Neuronal stem cell (in vitro differentiated cells): ENCODE results near the gene DNM3.
"Not testable (repeated sequence)": the region's sequence is repeated elsewhere in the genome, so short reads cannot be mapped to it uniquely, and the experiment has no call there.

ENCODE experiments used
- DNase-seq: peaks from one replicate; pipeline ENCODE4 v3.0.0-alpha.2; 2013; ENCODE audit warnings: low spot score
- H2AFZ ChIP-seq: one replicate; pipeline ENCODE4 v1.6.1; 2013; ENCODE audit warnings: mild to moderate bottlenecking, low read length, inconsistent platforms
- H2AK5ac ChIP-seq: 2 replicates; pipeline ENCODE4 v1.6.1; 2013; ENCODE audit warnings: low read depth, mild to moderate bottlenecking, inconsistent platforms, low read length, moderate library complexity, mixed read lengths
- H2BK120ac ChIP-seq: 2 replicates; pipeline ENCODE4 v1.6.1; 2013; ENCODE audit warnings: low read depth, mild to moderate bottlenecking, inconsistent platforms, low read length, moderate library complexity, mixed read lengths
- H2BK12ac ChIP-seq: one replicate; pipeline ENCODE4 v1.6.1; 2013; ENCODE audit warnings: low read length, inconsistent platforms
- H2BK15ac ChIP-seq: 2 replicates; pipeline ENCODE4 v1.6.1; 2013; ENCODE audit warnings: mild to moderate bottlenecking, low read length, inconsistent platforms, mixed read lengths
- H2BK5ac ChIP-seq: one replicate; pipeline ENCODE4 v1.6.1; 2013; ENCODE audit warnings: inconsistent platforms, mild to moderate bottlenecking, low read length, moderate library complexity
- H3K14ac ChIP-seq: one replicate; pipeline ENCODE4 v1.6.1; 2013; ENCODE audit warnings: low read length, inconsistent platforms
- H3K18ac ChIP-seq: 2 replicates; pipeline ENCODE4 v1.6.1; 2013; ENCODE audit warnings: low read length, inconsistent platforms
- H3K23ac ChIP-seq: 2 replicates; pipeline ENCODE4 v1.6.1; 2013; ENCODE audit warnings: low read depth, mild to moderate bottlenecking, mixed read lengths, low read length, inconsistent platforms; ENCODE audit not compliant: poor library complexity
- H3K27ac ChIP-seq: replicated peaks from 3 replicates; pipeline ENCODE4 v1.5.1; 2013; ENCODE audit warnings: low read length, inconsistent platforms
- H3K27me3 ChIP-seq, 3 experiments: 2 replicates each; pipeline ENCODE4 v1.6.1; 2013; ENCODE audit warnings: low read length in 3 of 3, mild to moderate bottlenecking in 2 of 3, inconsistent platforms in 1 of 3, low read depth in 1 of 3, mixed read lengths in 1 of 3, moderate library complexity in 1 of 3; ENCODE audit not compliant: control insufficient read depth in 3 of 3, insufficient read depth in 3 of 3
- H3K36me3 ChIP-seq, 2 donors: replicated peaks in 1 of 2; 2 replicates each; pipeline ENCODE4 v1.6.1; 2013; ENCODE audit warnings: low read length in 2 of 2; ENCODE audit not compliant: control insufficient read depth in 2 of 2, insufficient read depth in 2 of 2
- H3K4ac ChIP-seq: 2 replicates; pipeline ENCODE4 v1.6.1; 2013; ENCODE audit warnings: inconsistent platforms, mild to moderate bottlenecking, low read length, moderate library complexity
- H3K4me1 ChIP-seq, 2 donors: 1 replicate in 1 of 2; 2 replicates in 1 of 2; pipeline ENCODE4 v1.6.1; 2013; ENCODE audit warnings: low read length in 2 of 2, low read depth in 1 of 2; ENCODE audit not compliant: control insufficient read depth in 2 of 2, insufficient read depth in 1 of 2
- H3K4me2 ChIP-seq: one replicate; pipeline ENCODE4 v1.6.1; 2013; ENCODE audit warnings: mild to moderate bottlenecking, low read length, inconsistent platforms; ENCODE audit not compliant: insufficient read depth, poor library complexity, severe bottlenecking
- H3K4me3 ChIP-seq, 2 donors: 2 replicates each; pipeline ENCODE4 v1.5.1; 2013; ENCODE audit warnings: low read length in 2 of 2, mild to moderate bottlenecking in 2 of 2, inconsistent platforms in 1 of 2, moderate library complexity in 1 of 2
- H3K79me1 ChIP-seq: one replicate; pipeline ENCODE4 v1.6.1; 2013; ENCODE audit warnings: low read depth, mild to moderate bottlenecking, inconsistent platforms, low read length, moderate library complexity
- H3K9ac ChIP-seq: one replicate; pipeline ENCODE4 v1.6.1; 2013; ENCODE audit warnings: mild to moderate bottlenecking, low read depth, low read length, inconsistent platforms; ENCODE audit not compliant: poor library complexity
- H3K9me3 ChIP-seq, 2 donors: replicated peaks in 1 of 2; 2 replicates each; pipeline versions ENCODE3 to v1.6.1; 2013; ENCODE audit warnings: low read length in 2 of 2, mild to moderate bottlenecking in 2 of 2, inconsistent platforms in 1 of 2, low read depth in 1 of 2, mixed read lengths in 1 of 2, moderate library complexity in 1 of 2; ENCODE audit not compliant: control insufficient read depth in 2 of 2, insufficient read depth in 1 of 2
- H4K8ac ChIP-seq: one replicate; pipeline ENCODE4 v1.6.1; 2013; ENCODE audit warnings: low read depth, mild to moderate bottlenecking, inconsistent platforms, low read length, moderate library complexity
- H4K91ac ChIP-seq: one replicate; pipeline ENCODE4 v1.6.1; 2013; ENCODE audit warnings: low read length, low read depth, mild to moderate bottlenecking, inconsistent platforms; ENCODE audit not compliant: poor library complexity
- WGBS, 2 donors: extraction: QIAGEN DNeasy Blood & Tissue Kit; methylation state at CpG; one replicate each; pipeline ENCODE4 v1.1.7; 2013; ENCODE audit warnings: missing lambda C conversion rate in 2 of 2, mixed read lengths in 1 of 2; ENCODE audit not compliant: insufficient read length in 2 of 2, insufficient replicate concordance in 1 of 2; ENCODE audit errors: extremely low coverage in 2 of 2; 5-methylcytosine and 5-hydroxymethylcytosine counted together

The DNM3 gene

DNA sequence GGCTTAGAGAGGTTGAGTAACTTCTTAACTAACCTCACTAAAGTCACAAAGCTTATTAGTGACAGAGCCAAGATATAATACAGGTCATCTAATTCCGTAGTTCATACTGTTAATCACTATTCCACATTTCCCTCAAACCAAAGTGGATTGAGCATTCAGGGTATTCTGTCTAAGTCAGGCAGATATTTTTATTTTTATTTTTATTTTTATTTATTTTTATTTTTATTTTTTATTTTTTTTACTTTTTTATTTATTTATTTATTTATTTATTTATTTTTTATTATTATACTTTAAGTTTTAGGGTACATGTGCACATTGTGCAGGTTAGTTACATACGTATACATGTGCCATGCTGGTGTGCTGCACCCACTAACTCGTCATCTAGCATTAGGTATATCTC, 530.3 kb downstream of the DNM3 start:
- not testable (repeated sequence) for H2AK5ac ChIP-seq, H4K8ac ChIP-seq, H3K36me3 ChIP-seq, H3K18ac ChIP-seq, H4K91ac ChIP-seq, H3K4me3 ChIP-seq, DNase-seq, H2BK15ac ChIP-seq, H2BK5ac ChIP-seq, H3K4me2 ChIP-seq, H3K79me1 ChIP-seq, H2AFZ ChIP-seq, H3K27ac ChIP-seq, H2BK12ac ChIP-seq, H3K23ac ChIP-seq, H3K27me3 ChIP-seq, H3K4ac ChIP-seq, H3K9ac ChIP-seq, H3K14ac ChIP-seq, H2BK120ac ChIP-seq, H3K4me1 ChIP-seq
- H3K9me3 ChIP-seq = peaks cover 2 to 11% of the 10 kb centered on the region in 2 donors
- no CpG with 5 or more reads among the region's 3 CpGs for WGBS, 2 donors

DNA sequence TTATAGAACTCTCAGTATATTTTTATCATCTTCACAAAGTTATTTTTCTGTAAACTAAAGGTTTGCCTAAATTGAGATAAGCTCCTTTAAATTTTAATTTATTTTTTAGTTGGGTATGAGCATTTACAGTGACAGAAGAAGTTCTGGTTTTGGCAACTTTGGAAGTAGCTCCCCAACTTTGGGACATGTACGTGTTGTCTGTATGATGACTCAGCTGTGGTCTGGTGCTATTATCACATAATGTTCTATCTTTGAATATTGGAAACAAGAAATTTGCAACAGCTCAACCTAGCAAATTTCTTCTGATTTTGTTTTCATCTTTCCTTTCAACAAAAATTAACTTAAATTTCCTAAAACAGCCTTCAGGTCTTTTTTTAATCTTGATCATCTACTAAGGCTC, 532.6 kb downstream of the DNM3 start:
- Histone ChIP-seq H2BK5ac (no peak overlapping the region), H3K9me3 (no peaks in the 10 kb centered on the region), H3K9ac (no peak overlapping the region), H2AFZ (no peak overlapping the region), H2BK15ac (no peak overlapping the region), H3K23ac (no peak overlapping the region), H3K27ac (no peak overlapping the region), H3K4ac (no peak overlapping the region), H3K79me1 (no peaks in the 10 kb centered on the region), H3K14ac (no peak overlapping the region), H3K18ac (no peak overlapping the region), H4K91ac (no peak overlapping the region), H4K8ac (no peak overlapping the region), H3K36me3 (no peaks in the 10 kb centered on the region), H2BK12ac (no peak overlapping the region), H2BK120ac (no peak overlapping the region), H3K4me3 (no peak overlapping the region), H3K4me1 (no peaks in the 10 kb centered on the region), H3K4me2 (no peak overlapping the region), H2AK5ac (no peak overlapping the region), H3K27me3 (no peaks in the 10 kb centered on the region)
- no CpG with 5 or more reads among the region's 1 CpG for WGBS, 2 donors
- DNase-seq = no peak

DNA sequence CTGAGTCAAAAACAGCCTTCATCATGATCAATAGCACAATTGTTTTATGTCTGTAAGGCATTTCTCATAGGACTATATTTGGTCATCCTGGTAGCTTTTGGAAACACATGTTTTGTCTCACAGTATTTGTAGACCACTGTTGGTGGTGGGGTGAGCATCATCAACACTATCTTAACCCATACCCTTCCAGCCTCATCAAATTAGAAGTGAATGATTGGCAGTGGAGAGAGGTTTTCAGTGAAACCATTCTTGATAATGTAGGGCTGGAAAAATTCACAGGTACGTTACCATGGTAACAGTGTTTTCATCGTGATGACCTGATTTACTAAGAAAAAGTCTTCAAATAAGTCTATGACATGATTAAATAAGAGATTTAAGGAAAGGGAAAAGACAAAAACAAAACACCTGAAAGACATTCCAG, 533.9 kb downstream of the DNM3 start:
- H3K18ac ChIP-seq = no peak overlapping the region
- no peaks in the 10 kb centered on the region for H3K36me3 ChIP-seq
- no peaks in the 10 kb centered on the region for H3K4me1 ChIP-seq
- no peak overlapping the region for H4K8ac ChIP-seq
- no peaks in the 10 kb centered on the region for H3K27me3 ChIP-seq
- H3K9ac ChIP-seq = no peak overlapping the region
- no CpG with 5 or more reads among the region's 2 CpGs for WGBS, 2 donors
- H3K23ac ChIP-seq = no peak overlapping the region
- H3K4me3 ChIP-seq = no peak overlapping the region
- no peak overlapping the region for H4K91ac ChIP-seq
- no peak overlapping the region for H3K27ac ChIP-seq
- no peak overlapping the region for H2BK5ac ChIP-seq
- H3K9me3 ChIP-seq = no peaks in the 10 kb centered on the region
- no peak overlapping the region for H2BK120ac ChIP-seq
- no peak for DNase-seq
- H3K4me2 ChIP-seq = no peak overlapping the region
- no peaks in the 10 kb centered on the region for H3K79me1 ChIP-seq
- H2AFZ ChIP-seq = no peak overlapping the region
- H2BK12ac ChIP-seq = no peak overlapping the region
- no peak overlapping the region for H2AK5ac ChIP-seq
- H3K4ac ChIP-seq = no peak overlapping the region
- no peak overlapping the region for H2BK15ac ChIP-seq
- no peak overlapping the region for H3K14ac ChIP-seq

DNA sequence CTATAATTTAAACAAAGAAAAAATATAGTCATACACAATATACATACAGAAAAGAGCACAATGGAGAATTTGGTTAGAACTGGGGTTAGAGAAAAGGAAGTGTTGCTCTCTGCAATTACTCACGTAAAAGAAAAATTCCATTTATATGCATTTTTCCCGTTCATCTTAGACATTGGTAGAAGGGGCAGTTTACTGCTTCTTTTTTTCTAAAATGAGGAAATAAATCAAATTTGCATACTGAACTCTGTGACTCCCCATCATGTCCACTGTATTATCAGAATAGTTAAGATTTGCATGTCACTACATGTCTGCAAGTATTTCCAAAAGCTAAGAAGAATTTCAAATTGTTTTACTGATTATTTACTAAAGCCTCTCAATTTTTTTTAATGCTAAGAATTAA, 535.1 kb downstream of the DNM3 start:
- Histone ChIP-seq H3K9ac (no peak overlapping the region), H3K27ac (no peak overlapping the region), H3K23ac (no peak overlapping the region), H4K91ac (no peak overlapping the region), H3K4ac (no peak overlapping the region), H2AK5ac (no peak overlapping the region), H3K79me1 (no peaks in the 10 kb centered on the region), H4K8ac (no peak overlapping the region), H3K4me3 (no peak overlapping the region), H3K9me3 (no peaks in the 10 kb centered on the region), H2BK15ac (no peak overlapping the region), H3K4me1 (peaks cover 0 to 4% of the 10 kb centered on the region in 2 donors), H2AFZ (no peak overlapping the region), H3K14ac (no peak overlapping the region), H3K4me2 (no peak overlapping the region), H2BK12ac (no peak overlapping the region), H3K18ac (no peak overlapping the region), H3K36me3 (no peaks in the 10 kb centered on the region), H2BK120ac (no peak overlapping the region), H3K27me3 (no peaks in the 10 kb centered on the region), H2BK5ac (no peak overlapping the region)
- no CpG with 5 or more reads among the region's 2 CpGs for WGBS, 2 donors
- no peak for DNase-seq
